Spleen (tissue), 7 donors: ENCODE results near the gene ERC1.
"Not testable (repeated sequence)": the region's sequence is repeated elsewhere in the genome, so short reads cannot be mapped to it uniquely, and the experiment has no call there.

Source experiments
- CTCF ChIP-seq, 11 experiments: fragments of 200-600 bp in 7 of 11; fragments of 450-650 bp in 4 of 11; sonication (generic) in 4 of 11; IDR thresholded peaks in 8 of 11; conservative IDR thresholded peaks in 3 of 11; 1 replicate in 7 of 11; 2 replicates in 4 of 11; pipeline versions ENCODE4 v1.4.0 to v1.8.0; 2016 to 2021; ENCODE audit warnings: antibody characterized with exemption in 11 of 11, inconsistent platforms in 4 of 11, mild to moderate bottlenecking in 1 of 11
- POLR2A ChIP-seq, 3 donors: fragments of 450-650 bp; IDR thresholded peaks; one replicate each; pipeline ENCODE4 v1.5.1; 2017; ENCODE audit warnings: antibody characterized with exemption in 3 of 3, mild to moderate bottlenecking in 1 of 3
- POLR2AphosphoS5 ChIP-seq, 3 donors: sonication (generic); formaldehyde crosslinking; IDR thresholded peaks; one replicate each; pipeline ENCODE4 v1.5.1; 2017; ENCODE audit warnings: antibody characterized with exemption in 3 of 3
- donor health status: DM: no; HTN: no; CAD: no; lungs with moderate emphysema.
- donor health status: DM: no; HTN: no; CAD: no.
- donor health status: DM: no; HTN: no; CAD: no.

DNA sequence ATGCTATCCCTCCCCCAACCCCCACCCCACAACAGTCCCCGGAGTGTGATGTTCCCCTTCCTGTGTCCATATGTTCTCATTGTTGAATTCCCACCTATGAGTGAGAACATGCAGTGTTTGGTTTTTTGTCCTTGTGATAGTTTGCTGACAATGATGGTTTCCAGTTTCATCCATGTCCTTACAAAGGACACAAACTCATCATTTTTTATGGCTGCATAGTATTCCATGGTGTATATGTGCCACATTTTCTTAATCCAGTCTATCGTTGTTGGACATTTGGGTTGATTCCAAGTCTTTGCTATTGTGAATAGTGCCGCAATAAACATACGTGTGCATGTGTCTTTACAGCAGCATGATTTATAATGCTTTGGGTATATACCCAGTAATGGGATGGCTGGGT is 155.7 kb downstream of the ERC1 start:
- TF ChIP-seq CTCF (IDR thresholded peaks at IDR 0.05 in 8 of 11, conservative IDR thresholded peaks at IDR 0.05 in 3 of 11); POLR2A (IDR thresholded peaks at IDR 0.05); POLR2AphosphoS5 (IDR thresholded peaks at IDR 0.05): not testable (repeated sequence)
